GM12878 (cell line): ENCODE data around the gene POF1B. TPM values are rescaled to one million over a fixed set of nuclear protein-coding genes. Genes with fewer than 3 reads are reported as not detected.

Source experiments
- ATAC-seq: fragments of 200-7000 bp; cut with Tn5 transposase; 3 replicates; pipeline ENCODE4 v1.9.1; 2020; ENCODE audit warnings: mild to moderate bottlenecking, moderate library complexity
- BruUV-seq: library from RNA; stranded (reverse); fragments of 400-500 nt; replicated peaks from 2 replicates; lab custom pipeline; 2021; lab: Mats Ljungman, UMichigan
- CTCF ChIA-PET: fragments of 300-600 bp; sonication (Branson Sonifier 250); formaldehyde crosslinking; extraction: SDS; loops from one replicate; lab custom pipeline; 2021; ENCODE audit warnings: inconsistent platforms; lab: Yijun Ruan, JAX
- POLR2A ChIA-PET: fragments of 350-600 bp; formaldehyde crosslinking; extraction: SDS; loops from one replicate; lab custom pipeline; 2021; ENCODE audit warnings: inconsistent platforms; lab: Charles Lee
- RAD21 ChIA-PET: fragments of 300-600 bp; sonication (Branson Sonifier 250); formaldehyde crosslinking; loops from one replicate; lab custom pipeline; 2023; ENCODE audit warnings: antibody characterized with exemption; ENCODE audit not compliant: unreplicated experiment; lab: Charles Lee
- SMC1A ChIA-PET: fragments of 300-600 bp; sonication (Branson Sonifier 250); formaldehyde crosslinking; loops from one replicate; lab custom pipeline; 2023; ENCODE audit not compliant: unreplicated experiment, uncharacterized antibody; lab: Charles Lee
- DNase-seq: peaks from one replicate; pipeline ENCODE4 v3.0.0-alpha.2; 2011; ENCODE audit warnings: low read depth, low spot score
- FAIRE-seq: peaks from 3 replicates; lab custom pipeline; 2011; peaks lifted over from hg19 to GRCh38; lab: Jason Lieb, UNC
- H2AFZ ChIP-seq: 2 replicates; pipeline ENCODE4 v1.6.0; 2011; ENCODE audit warnings: low read depth, low read length, control low read depth; ENCODE audit not compliant: control insufficient read depth
- H3K27ac ChIP-seq: 2 replicates; pipeline ENCODE4 v1.5.1; 2011; ENCODE audit warnings: control low read depth; ENCODE audit not compliant: control insufficient read depth, insufficient read depth
- H3K27me3 ChIP-seq, 2 experiments: replicated peaks in 1 of 2; 2 replicates each; pipeline versions ENCODE4 v1.6.0 to v1.6.1; 2011; ENCODE audit warnings: low read length in 1 of 2; ENCODE audit not compliant: control insufficient read depth in 2 of 2, insufficient read depth in 2 of 2
- H3K36me3 ChIP-seq, 2 experiments: 2 replicates each; pipeline ENCODE4 v1.5.1; 2011; ENCODE audit warnings: low read length in 1 of 2; ENCODE audit not compliant: control insufficient read depth in 2 of 2, insufficient read depth in 2 of 2
- H3K4me1 ChIP-seq: 2 replicates; pipeline ENCODE4 v1.6.1; 2011; ENCODE audit warnings: mild to moderate bottlenecking, low read length, moderate library complexity, mixed read lengths; ENCODE audit not compliant: control insufficient read depth, insufficient read depth
- H3K4me2 ChIP-seq: 2 replicates; pipeline ENCODE4 v1.6.0; 2011; ENCODE audit warnings: control low read depth; ENCODE audit not compliant: control insufficient read depth, insufficient read depth
- H3K4me3 ChIP-seq: fragments of 200-600 bp; sonication (generic); 2 replicates; pipeline ENCODE4 v1.5.1; 2016
- H3K79me2 ChIP-seq: 2 replicates; pipeline ENCODE4 v1.6.0; 2011; ENCODE audit warnings: low read length; ENCODE audit not compliant: control insufficient read depth, insufficient read depth
- H3K9ac ChIP-seq: 2 replicates; pipeline ENCODE4 v1.8.0; 2011; ENCODE audit warnings: low read length, control low read depth, mixed read lengths; ENCODE audit not compliant: control insufficient read depth, insufficient read depth
- H3K9me3 ChIP-seq: replicated peaks from 3 replicates; pipeline ENCODE4 v1.5.1; 2011; ENCODE audit warnings: mild to moderate bottlenecking, low read length; ENCODE audit not compliant: control insufficient read depth, insufficient read depth
- H4K20me1 ChIP-seq: 2 replicates; pipeline ENCODE4 v1.6.0; 2011; ENCODE audit not compliant: control insufficient read depth, insufficient read depth
- BACH1 ChIP-seq: fragments of 450-650 bp; IDR thresholded peaks from 2 replicates; pipeline ENCODE4 v1.6.1; 2017; ENCODE audit warnings: mild to moderate bottlenecking, borderline replicate concordance
- CEBPB ChIP-seq, 2 experiments: fragments of 150-350 bp in 1 of 2; IDR thresholded peaks; 2 replicates each; pipeline ENCODE4 v1.6.1; 2012 to 2014; ENCODE audit warnings: low read depth in 2 of 2, low read length in 2 of 2, borderline replicate concordance in 1 of 2, inconsistent platforms in 1 of 2
- ETV6 ChIP-seq, 2 experiments: fragments of 450-650 bp in 1 of 2; IDR thresholded peaks in 1 of 2; conservative IDR thresholded peaks in 1 of 2; 2 replicates each; pipeline ENCODE4 v1.6.1; 2014; ENCODE audit warnings: antibody characterized with exemption in 1 of 2, borderline replicate concordance in 1 of 2, low read depth in 1 of 2, mild to moderate bottlenecking in 1 of 2, moderate library complexity in 1 of 2
- IRF4 ChIP-seq: IDR thresholded peaks from 2 replicates; pipeline ENCODE4 v1.6.1; 2011; ENCODE audit warnings: low read depth, low read length
- KLF5 ChIP-seq: fragments of 450-650 bp; IDR thresholded peaks from 2 replicates; pipeline ENCODE4 v1.6.1; 2014; ENCODE audit warnings: mild to moderate bottlenecking; ENCODE audit not compliant: partially characterized antibody
- NFYA ChIP-seq: IDR thresholded peaks from 2 replicates; pipeline ENCODE4 v1.6.1; 2011; ENCODE audit warnings: low read depth, mild to moderate bottlenecking, low read length, improper control_type of control experiment, borderline replicate concordance
- RAD21 ChIP-seq: IDR thresholded peaks from 2 replicates; pipeline ENCODE4 v1.6.1; 2011; ENCODE audit warnings: mild to moderate bottlenecking, low read depth, low read length, moderate library complexity; ENCODE audit not compliant: insufficient read depth
- RB1 ChIP-seq: fragments of 450-650 bp; formaldehyde crosslinking; IDR thresholded peaks from 2 replicates; pipeline ENCODE4 v1.6.1; 2017; ENCODE audit warnings: mild to moderate bottlenecking, borderline replicate concordance
- SMAD1 ChIP-seq: fragments of 450-650 bp; IDR thresholded peaks from 2 replicates; pipeline ENCODE4 v1.6.1; 2018; ENCODE audit warnings: mild to moderate bottlenecking, low read depth; ENCODE audit not compliant: partially characterized antibody
- SPI1 ChIP-seq: IDR thresholded peaks from 2 replicates; pipeline ENCODE4 v1.6.1; 2011; ENCODE audit warnings: low read depth, mild to moderate bottlenecking, low read length, moderate library complexity, borderline replicate concordance; ENCODE audit not compliant: insufficient read depth
- STAT1 ChIP-seq: fragments of 450-650 bp; conservative IDR thresholded peaks from 2 replicates; pipeline ENCODE4 v1.6.1; 2014; ENCODE audit warnings: antibody characterized with exemption, mild to moderate bottlenecking
- TCF12 ChIP-seq: IDR thresholded peaks from 2 replicates; pipeline ENCODE4 v1.6.1; 2011; ENCODE audit warnings: low read depth, mild to moderate bottlenecking, low read length
- ZNF24 ChIP-seq: fragments of 450-650 bp; IDR thresholded peaks from 2 replicates; pipeline ENCODE4 v1.6.1; 2017; ENCODE audit warnings: antibody characterized with exemption, mild to moderate bottlenecking
- ZNF384 ChIP-seq: IDR thresholded peaks from 2 replicates; pipeline ENCODE4 v1.6.1; 2012; ENCODE audit warnings: low read depth, mild to moderate bottlenecking, low read length, improper control_type of control experiment, borderline replicate concordance
- in situ Hi-C: fragments of 300-500 bp; cut with MboI; formaldehyde crosslinking; loops from 9 replicates; pipeline ENCODE4 v1.14.3; 2018; ENCODE audit warnings: mixed read lengths
- intact Hi-C: fragments of 100-400 bp; cut with micrococcal nuclease; formaldehyde crosslinking; loops from one replicate; pipeline ENCODE4 v1.14.2; 2022; ENCODE audit not compliant: unreplicated experiment
- polyA plus RNA-seq, 11 experiments: library from polyadenylated mRNA; depleted of rRNA in 4 of 11; unstranded in 6 of 11; stranded (reverse) in 5 of 11; fragments of >200 nt; fragmentation: Nextera tagmentation in 4 of 11; fragmentation: Illumina TruSeq in 1 of 11; extraction: Ambion mirVana in 4 of 11; extraction: Trizol in 1 of 11; gene quantifications; 1 replicate in 1 of 11; 2 replicates in 10 of 11; pipeline versions ENCODE4 v1.2.1 to v1.2.3, GENCODE V29; 2011 to 2016; ENCODE audit warnings: inconsistent platforms in 2 of 11, missing spikeins in 2 of 11, low read depth in 1 of 11
- total RNA-seq, 4 experiments: library from RNA; depleted of rRNA in 3 of 4; stranded (reverse); fragments of >200 nt in 3 of 4; fragmentation: Illumina TruSeq in 1 of 4; extraction: Trizol in 1 of 4; gene quantifications; 2 replicates each; pipeline versions ENCODE4 v1.2.1 to v1.2.3, GENCODE V29; 2013 to 2021
- TF ChIP-seq, protein P1 (sequence below): fragments of 450-650 bp; IDR thresholded peaks from 2 replicates; pipeline ENCODE4 v1.6.1; 2014; ENCODE audit warnings: mild to moderate bottlenecking
- TF ChIP-seq, protein P2 (sequence below): IDR thresholded peaks from 2 replicates; pipeline ENCODE4 v1.6.1; 2011; ENCODE audit warnings: low read depth, mild to moderate bottlenecking, low read length, moderate library complexity, borderline replicate concordance; ENCODE audit errors: extremely low read depth
- TF ChIP-seq, protein P3 (sequence below): fragments of 150-350 bp; IDR thresholded peaks from 2 replicates; pipeline ENCODE4 v1.6.1; 2016; ENCODE audit warnings: low read depth, low read length
- TF ChIP-seq, protein P4 (sequence below): fragments of 150-350 bp; IDR thresholded peaks from 2 replicates; pipeline ENCODE4 v1.6.1; 2014; ENCODE audit warnings: mild to moderate bottlenecking, low read depth, low read length

Gene POF1B
- total and polyA plus RNA-seq, 10 of the 15 experiments (the other 5 are each of a cell fraction or from before 2014, with no cell fraction given): 0.14 to 13.5 (median 0.99) TPM

DNA sequence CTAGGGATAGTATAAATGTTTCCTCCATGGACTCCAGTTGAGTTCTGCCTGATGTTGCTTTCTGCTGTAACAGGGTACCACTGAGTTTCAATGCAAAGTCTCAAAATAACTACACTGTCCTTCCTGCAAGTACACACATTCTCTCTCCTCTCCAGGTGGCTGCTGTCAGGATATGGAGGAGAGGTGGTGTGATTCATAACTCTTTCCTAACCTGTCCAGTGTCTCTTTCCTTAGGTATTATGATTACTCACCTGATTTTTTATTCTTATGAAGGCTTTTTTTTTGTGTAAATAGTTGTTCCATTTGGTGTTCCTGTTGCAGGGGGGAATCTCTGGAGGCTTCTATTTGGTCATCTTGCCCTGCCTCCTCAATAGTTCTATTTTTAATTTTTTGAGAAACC is 39.8 kb upstream of the POF1B start:
- no peak overlapping the region for H3K9ac ChIP-seq
- ATAC-seq: no peak
- no peak overlapping the region for H2AFZ ChIP-seq
- RAD21 ChIA-PET: no interaction called here
- H3K27ac ChIP-seq: no peak overlapping the region
- no peak overlapping the region for H3K4me3 ChIP-seq
- H3K9me3 ChIP-seq: no peaks in the 10 kb centered on the region
- BruUV-seq: no TSS peak
- no peaks in the 10 kb centered on the region for H3K79me2 ChIP-seq
- intact Hi-C loops (no loop called here), in situ Hi-C loops (no loop called here)
- H4K20me1 ChIP-seq: no peaks in the 10 kb centered on the region
- CTCF ChIA-PET: no interaction called here
- DNase-seq: no peak
- no peaks in the 10 kb centered on the region for H3K36me3 ChIP-seq
- SMC1A ChIA-PET: no interaction called here
- FAIRE-seq: no peak
- no peaks in the 10 kb centered on the region for H3K27me3 ChIP-seq
- POLR2A ChIA-PET: no interaction called here
- H3K4me2 ChIP-seq: no peak overlapping the region
- H3K4me1 ChIP-seq: no peaks in the 10 kb centered on the region
- TF ChIP-seq ETV6 (conservative IDR thresholded peaks at IDR 0.05 in 1 of 2, IDR thresholded peaks at IDR 0.05 in 1 of 2; ENCODE audit: borderline replicate concordance in 1 of 2, low read depth in 1 of 2) (no peak), ZNF24 (no peak), ZNF384 (no peak), BACH1 (no peak), RB1 (no peak), RAD21 (no peak), SPI1 (no peak), CEBPB (IDR thresholded peaks at IDR 0.05; ENCODE audit: borderline replicate concordance in 1 of 2, low read depth in 2 of 2, low read length in 2 of 2) (no peak), TCF12 (no peak), KLF5 (no peak), NFYA (no peak), IRF4 (no peak), STAT1 (no peak), SMAD1 (no peak)
- TF ChIP-seq, protein P1, sequence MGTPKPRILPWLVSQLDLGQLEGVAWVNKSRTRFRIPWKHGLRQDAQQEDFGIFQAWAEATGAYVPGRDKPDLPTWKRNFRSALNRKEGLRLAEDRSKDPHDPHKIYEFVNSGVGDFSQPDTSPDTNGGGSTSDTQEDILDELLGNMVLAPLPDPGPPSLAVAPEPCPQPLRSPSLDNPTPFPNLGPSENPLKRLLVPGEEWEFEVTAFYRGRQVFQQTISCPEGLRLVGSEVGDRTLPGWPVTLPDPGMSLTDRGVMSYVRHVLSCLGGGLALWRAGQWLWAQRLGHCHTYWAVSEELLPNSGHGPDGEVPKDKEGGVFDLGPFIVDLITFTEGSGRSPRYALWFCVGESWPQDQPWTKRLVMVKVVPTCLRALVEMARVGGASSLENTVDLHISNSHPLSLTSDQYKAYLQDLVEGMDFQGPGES: no peak
- TF ChIP-seq, protein P2, sequence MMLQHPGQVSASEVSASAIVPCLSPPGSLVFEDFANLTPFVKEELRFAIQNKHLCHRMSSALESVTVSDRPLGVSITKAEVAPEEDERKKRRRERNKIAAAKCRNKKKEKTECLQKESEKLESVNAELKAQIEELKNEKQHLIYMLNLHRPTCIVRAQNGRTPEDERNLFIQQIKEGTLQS: no peak
- TF ChIP-seq, protein P3, sequence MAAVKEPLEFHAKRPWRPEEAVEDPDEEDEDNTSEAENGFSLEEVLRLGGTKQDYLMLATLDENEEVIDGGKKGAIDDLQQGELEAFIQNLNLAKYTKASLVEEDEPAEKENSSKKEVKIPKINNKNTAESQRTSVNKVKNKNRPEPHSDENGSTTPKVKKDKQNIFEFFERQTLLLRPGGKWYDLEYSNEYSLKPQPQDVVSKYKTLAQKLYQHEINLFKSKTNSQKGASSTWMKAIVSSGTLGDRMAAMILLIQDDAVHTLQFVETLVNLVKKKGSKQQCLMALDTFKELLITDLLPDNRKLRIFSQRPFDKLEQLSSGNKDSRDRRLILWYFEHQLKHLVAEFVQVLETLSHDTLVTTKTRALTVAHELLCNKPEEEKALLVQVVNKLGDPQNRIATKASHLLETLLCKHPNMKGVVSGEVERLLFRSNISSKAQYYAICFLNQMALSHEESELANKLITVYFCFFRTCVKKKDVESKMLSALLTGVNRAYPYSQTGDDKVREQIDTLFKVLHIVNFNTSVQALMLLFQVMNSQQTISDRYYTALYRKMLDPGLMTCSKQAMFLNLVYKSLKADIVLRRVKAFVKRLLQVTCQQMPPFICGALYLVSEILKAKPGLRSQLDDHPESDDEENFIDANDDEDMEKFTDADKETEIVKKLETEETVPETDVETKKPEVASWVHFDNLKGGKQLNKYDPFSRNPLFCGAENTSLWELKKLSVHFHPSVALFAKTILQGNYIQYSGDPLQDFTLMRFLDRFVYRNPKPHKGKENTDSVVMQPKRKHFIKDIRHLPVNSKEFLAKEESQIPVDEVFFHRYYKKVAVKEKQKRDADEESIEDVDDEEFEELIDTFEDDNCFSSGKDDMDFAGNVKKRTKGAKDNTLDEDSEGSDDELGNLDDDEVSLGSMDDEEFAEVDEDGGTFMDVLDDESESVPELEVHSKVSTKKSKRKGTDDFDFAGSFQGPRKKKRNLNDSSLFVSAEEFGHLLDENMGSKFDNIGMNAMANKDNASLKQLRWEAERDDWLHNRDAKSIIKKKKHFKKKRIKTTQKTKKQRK: no peak
- TF ChIP-seq, protein P4, sequence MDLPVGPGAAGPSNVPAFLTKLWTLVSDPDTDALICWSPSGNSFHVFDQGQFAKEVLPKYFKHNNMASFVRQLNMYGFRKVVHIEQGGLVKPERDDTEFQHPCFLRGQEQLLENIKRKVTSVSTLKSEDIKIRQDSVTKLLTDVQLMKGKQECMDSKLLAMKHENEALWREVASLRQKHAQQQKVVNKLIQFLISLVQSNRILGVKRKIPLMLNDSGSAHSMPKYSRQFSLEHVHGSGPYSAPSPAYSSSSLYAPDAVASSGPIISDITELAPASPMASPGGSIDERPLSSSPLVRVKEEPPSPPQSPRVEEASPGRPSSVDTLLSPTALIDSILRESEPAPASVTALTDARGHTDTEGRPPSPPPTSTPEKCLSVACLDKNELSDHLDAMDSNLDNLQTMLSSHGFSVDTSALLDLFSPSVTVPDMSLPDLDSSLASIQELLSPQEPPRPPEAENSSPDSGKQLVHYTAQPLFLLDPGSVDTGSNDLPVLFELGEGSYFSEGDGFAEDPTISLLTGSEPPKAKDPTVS: no peak
